Measurements from ENCODE around the gene INCA1. TPM values are rescaled to one million over a fixed set of nuclear protein-coding genes. Genes with fewer than 3 reads are reported as not detected.
A peak's percentile ranks its signal among the peaks of the same experiment; 100 is the strongest.

INCA1 gene
- total and polyA plus RNA-seq, 2 of the 13 experiments (the other 11 are each of a cell fraction or from before 2014, with no cell fraction given): 0.93 to 2.6 TPM

DNA sequence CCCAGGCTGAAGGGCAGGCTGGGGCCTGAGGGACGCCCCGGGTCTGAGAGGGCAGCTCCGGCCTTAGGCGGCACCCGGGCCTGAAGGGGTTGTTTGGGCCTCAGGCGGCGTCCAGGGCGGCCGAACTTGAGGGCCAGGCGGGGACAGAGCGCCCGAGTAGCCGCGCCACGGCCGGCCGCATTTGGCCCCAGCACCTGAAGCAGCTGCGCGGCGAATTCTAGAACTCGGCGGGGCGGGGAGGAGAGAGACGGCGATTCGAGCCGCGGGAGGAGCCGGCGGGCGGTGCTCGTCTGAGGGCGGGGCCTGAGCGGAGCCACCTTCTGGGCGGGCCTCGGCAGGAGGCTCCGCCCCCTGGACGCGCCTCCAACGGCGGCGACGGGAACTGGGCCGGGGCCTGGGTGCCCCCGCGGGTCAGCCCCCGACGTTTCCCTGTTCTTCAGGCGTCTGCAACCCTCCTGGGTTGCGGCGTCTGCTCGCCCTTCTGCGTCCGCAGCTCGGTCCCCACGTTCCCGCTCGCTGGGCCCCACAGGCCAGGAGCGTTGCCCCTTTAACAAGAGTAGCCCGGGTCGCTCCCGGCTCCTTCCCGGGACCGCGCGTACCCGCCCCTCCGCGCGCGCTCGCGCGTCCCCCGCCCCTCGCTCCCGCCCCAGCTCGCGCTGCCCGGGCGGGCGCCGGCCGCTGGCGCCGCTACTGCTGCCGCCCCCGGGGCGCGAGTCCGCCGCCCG lies at the start of gene INCA1, which contains the start of gene KIF1C (continued):
- TF ChIP-seq PHF5A (CRISPR knock-in tag; IDR thresholded peaks at IDR 0.05; ENCODE audit: low read depth, unreplicated experiment): peak; percentile 53
- no peak for TF ChIP-seq CAMTA2 (CRISPR knock-in tag; IDR thresholded peaks at IDR 0.05; ENCODE audit: borderline replicate concordance)
- peak; percentile 57 for TF ChIP-seq ZSCAN31 (CRISPR knock-in tag; IDR thresholded peaks at IDR 0.05; ENCODE audit: low read depth)
- TF ChIP-seq GLI4 (CRISPR knock-in tag; IDR thresholded peaks at IDR 0.05; ENCODE audit: borderline replicate concordance): peak; percentile 56; the same call in 1 of the 2 replicates
- TF ChIP-seq KDM3A (CRISPR knock-in tag; IDR thresholded peaks at IDR 0.05; ENCODE audit: low read depth): no peak
- 0 out of 2 replicates have a peak, but pooled peaks have one; percentile 27 for TF ChIP-seq TARDBP (CRISPR knock-in tag; IDR thresholded peaks at IDR 0.05)
- TF ChIP-seq, protein P1, sequence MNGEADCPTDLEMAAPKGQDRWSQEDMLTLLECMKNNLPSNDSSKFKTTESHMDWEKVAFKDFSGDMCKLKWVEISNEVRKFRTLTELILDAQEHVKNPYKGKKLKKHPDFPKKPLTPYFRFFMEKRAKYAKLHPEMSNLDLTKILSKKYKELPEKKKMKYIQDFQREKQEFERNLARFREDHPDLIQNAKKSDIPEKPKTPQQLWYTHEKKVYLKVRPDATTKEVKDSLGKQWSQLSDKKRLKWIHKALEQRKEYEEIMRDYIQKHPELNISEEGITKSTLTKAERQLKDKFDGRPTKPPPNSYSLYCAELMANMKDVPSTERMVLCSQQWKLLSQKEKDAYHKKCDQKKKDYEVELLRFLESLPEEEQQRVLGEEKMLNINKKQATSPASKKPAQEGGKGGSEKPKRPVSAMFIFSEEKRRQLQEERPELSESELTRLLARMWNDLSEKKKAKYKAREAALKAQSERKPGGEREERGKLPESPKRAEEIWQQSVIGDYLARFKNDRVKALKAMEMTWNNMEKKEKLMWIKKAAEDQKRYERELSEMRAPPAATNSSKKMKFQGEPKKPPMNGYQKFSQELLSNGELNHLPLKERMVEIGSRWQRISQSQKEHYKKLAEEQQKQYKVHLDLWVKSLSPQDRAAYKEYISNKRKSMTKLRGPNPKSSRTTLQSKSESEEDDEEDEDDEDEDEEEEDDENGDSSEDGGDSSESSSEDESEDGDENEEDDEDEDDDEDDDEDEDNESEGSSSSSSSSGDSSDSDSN (CRISPR knock-in tag; IDR thresholded peaks at IDR 0.05): peak; percentile 83
- TF ChIP-seq ZNF496 (CRISPR knock-in tag; IDR thresholded peaks at IDR 0.05; ENCODE audit: insufficient replicate concordance): no peak
- TF ChIP-seq SP1 (IDR thresholded peaks at IDR 0.05): 0 out of 2 replicates have a peak, but pooled peaks have one; percentile 52
- TF ChIP-seq SP1 (CRISPR knock-in tag; IDR thresholded peaks at IDR 0.05): peak; percentile 89
- peak; percentile 39; the same call in 1 of the 2 replicates for TF ChIP-seq KAT8 (CRISPR knock-in tag; IDR thresholded peaks at IDR 0.05)
- no peak; the same call in 1 of the 2 replicates for TF ChIP-seq ZSCAN21 (CRISPR knock-in tag; IDR thresholded peaks at IDR 0.05; ENCODE audit: borderline replicate concordance)
- TF ChIP-seq GABPB1 (CRISPR knock-in tag; IDR thresholded peaks at IDR 0.05): peak; percentile 64; the same call in 1 of the 2 replicates
- TF ChIP-seq, protein P2, sequence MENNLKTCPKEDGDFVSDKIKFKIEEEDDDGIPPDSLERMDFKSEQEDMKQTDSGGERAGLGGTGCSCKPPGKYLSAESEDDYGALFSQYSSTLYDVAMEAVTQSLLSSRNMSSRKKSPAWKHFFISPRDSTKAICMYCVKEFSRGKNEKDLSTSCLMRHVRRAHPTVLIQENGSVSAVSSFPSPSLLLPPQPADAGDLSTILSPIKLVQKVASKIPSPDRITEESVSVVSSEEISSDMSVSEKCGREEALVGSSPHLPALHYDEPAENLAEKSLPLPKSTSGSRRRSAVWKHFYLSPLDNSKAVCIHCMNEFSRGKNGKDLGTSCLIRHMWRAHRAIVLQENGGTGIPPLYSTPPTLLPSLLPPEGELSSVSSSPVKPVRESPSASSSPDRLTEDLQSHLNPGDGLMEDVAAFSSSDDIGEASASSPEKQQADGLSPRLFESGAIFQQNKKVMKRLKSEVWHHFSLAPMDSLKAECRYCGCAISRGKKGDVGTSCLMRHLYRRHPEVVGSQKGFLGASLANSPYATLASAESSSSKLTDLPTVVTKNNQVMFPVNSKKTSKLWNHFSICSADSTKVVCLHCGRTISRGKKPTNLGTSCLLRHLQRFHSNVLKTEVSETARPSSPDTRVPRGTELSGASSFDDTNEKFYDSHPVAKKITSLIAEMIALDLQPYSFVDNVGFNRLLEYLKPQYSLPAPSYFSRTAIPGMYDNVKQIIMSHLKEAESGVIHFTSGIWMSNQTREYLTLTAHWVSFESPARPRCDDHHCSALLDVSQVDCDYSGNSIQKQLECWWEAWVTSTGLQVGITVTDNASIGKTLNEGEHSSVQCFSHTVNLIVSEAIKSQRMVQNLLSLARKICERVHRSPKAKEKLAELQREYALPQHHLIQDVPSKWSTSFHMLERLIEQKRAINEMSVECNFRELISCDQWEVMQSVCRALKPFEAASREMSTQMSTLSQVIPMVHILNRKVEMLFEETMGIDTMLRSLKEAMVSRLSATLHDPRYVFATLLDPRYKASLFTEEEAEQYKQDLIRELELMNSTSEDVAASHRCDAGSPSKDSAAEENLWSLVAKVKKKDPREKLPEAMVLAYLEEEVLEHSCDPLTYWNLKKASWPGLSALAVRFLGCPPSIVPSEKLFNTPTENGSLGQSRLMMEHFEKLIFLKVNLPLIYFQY (CRISPR knock-in tag; IDR thresholded peaks at IDR 0.05; ENCODE audit: borderline replicate concordance): peak; percentile 84; the same call in 1 of the 2 replicates
- peak; percentile 83 for TF ChIP-seq ZNF274 (CRISPR knock-in tag; IDR thresholded peaks at IDR 0.05)
- TF ChIP-seq, protein P3, sequence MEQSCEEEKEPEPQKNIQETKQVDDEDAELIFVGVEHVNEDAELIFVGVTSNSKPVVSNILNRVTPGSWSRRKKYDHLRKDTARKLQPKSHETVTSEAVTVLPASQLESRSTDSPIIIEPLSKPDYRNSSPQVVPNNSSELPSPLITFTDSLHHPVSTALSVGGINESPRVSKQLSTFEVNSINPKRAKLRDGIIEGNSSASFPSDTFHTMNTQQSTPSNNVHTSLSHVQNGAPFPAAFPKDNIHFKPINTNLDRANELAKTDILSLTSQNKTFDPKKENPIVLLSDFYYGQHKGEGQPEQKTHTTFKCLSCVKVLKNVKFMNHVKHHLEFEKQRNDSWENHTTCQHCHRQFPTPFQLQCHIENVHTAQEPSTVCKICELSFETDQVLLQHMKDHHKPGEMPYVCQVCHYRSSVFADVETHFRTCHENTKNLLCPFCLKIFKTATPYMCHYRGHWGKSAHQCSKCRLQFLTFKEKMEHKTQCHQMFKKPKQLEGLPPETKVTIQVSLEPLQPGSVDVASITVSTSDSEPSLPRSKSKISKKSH (CRISPR knock-in tag; IDR thresholded peaks at IDR 0.05; ENCODE audit: borderline replicate concordance): peak; percentile 58; the same call in 1 of the 2 replicates
- peak; percentile 71; the same call in 1 of the 2 replicates for TF ChIP-seq CSRNP1 (CRISPR knock-in tag; IDR thresholded peaks at IDR 0.05)
- TF ChIP-seq SAFB2 (CRISPR knock-in tag; IDR thresholded peaks at IDR 0.05; ENCODE audit: borderline replicate concordance, low read depth): peak; percentile 67; the same call in 1 of the 2 replicates
- peak; percentile 35; the same call in 1 of the 2 replicates for TF ChIP-seq YEATS2 (CRISPR knock-in tag; IDR thresholded peaks at IDR 0.05; ENCODE audit: borderline replicate concordance)

Data from HepG2 (cell line).